Germinal center (tissue), 1 donor: ENCODE measurements around the gene GPR18.
A peak's percentile ranks its signal among the peaks of the same experiment; 100 is the strongest.

Experiments used
- DNase-seq: peaks from one replicate; pipeline ENCODE4 v3.0.0; 2012; ENCODE audit warnings: mixed read lengths, low spot score

Gene GPR18

DNA sequence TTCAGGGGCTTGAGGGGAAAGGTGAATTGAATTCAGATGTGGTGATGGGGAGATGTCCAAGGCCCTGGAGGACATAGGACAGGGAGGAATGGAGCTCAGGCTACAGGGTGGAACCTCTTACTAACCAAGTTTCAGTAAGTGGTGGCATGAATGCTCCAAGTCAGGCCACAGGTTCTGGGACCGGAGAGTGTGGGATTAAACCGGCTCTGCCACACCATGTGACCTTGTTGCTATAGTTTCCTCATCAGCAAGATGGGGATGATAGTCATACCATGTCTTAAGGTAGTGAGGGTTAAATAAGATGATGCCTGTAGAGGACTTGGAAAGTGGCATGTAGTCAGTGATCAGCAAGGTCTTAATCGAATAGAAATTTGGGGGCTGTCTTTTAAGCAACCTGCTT lies 32.7 kb upstream of the GPR18 start:
- DNase-seq, result no peak

- no peak for DNase-seq
Observed at GRCh38 chr13:99289674-99290337, 31.6 kb upstream of the GPR18 start.

- no peak for DNase-seq
Observed at GRCh38 chr13:99289271-99289670, 31.1 kb upstream of the GPR18 start.

DNA sequence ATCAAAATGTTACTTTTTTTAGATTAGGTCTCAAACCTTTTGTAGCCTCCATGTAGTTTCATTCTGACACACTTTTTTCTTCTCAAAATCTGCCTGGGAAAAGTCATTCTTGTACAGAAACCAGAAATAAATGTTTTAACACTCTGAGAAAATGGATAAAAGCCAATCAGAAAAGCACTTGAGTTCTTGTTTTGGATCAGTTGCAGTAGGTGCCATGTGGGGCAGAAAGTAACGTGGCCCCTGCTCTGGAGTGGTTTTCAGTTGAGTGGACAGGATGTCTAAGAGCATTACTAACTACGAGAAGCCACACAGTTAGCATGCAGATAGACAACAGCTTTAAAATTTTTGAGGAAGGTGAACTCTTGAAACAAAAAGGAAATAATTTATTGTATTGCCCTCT lies 29.9 kb upstream of the GPR18 start:
- no peak for DNase-seq

DNA sequence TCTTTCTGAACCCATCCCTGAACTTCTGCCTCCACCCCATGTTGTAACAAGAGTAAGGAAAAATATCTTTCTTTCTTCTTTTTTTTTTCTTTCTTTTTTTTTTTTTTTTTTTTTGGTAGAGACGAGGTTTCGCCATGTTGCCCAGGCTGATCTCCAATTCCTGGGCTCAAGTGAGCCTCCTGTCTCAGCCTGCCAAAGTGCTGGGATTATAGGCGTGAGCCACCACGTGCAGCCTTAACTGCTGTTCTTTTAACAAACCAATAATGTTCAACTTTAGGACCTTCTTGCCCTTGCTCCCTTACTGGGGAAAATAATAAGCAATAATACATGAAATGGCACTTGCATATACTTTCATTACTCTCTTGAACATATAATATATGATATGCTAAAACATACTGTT lies 29.4 kb upstream of the GPR18 start:
- no peak for DNase-seq

GRCh38 chr13:99285432-99286182 lies 27.4 kb upstream of the GPR18 start:
- no peak for DNase-seq

GRCh38 chr13:99282264-99283231 lies 24.4 kb upstream of the GPR18 start:
- DNase-seq, result peak; percentile 79

- DNase-seq, result no peak
Observed at GRCh38 chr13:99281811-99282263, 23.7 kb upstream of the GPR18 start.

- DNase-seq, result no peak
Observed at GRCh38 chr13:99280166-99280565, 22.0 kb upstream of the GPR18 start.

DNA sequence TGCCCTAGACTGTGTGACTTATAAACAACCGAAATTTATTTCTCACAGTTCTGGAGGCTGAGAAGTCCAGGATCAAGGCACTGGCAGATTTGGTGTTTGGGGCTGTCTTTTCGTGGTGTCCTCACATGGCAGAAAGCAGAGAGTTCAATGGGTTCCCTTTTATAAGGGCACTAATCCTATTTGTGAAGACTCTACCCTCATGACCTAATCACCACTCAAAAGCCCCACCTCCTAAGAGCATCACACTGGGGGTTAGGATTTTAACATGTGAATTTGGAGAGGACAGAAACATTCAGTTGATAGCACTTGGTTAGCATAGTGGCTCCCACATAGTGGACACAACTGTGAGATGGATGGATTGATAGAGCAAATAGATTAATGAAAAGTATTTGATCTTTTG lies 21.5 kb upstream of the GPR18 start:
- no peak for DNase-seq

GRCh38 chr13:99278843-99279242 lies 20.7 kb upstream of the GPR18 start:
- no peak for DNase-seq

DNA sequence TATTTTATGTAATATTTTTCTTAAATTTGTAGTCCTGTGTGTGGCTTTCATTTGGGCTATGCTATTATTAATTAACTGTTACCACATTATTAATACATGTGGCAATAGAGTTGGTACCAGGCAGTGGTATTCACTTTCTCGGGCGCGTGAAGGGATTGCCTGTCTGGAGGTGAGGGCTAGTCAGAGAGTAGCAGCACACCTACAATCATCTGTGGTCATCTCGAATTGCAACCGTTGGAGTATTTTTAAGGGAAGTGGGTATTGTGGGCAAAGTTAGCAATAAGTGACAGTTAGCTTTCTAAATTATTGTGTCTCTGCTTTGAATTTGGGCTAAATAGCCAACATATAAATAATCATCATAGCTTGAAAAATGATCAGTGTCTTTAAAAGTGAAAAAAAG lies 20.0 kb upstream of the GPR18 start:
- no peak for DNase-seq

GRCh38 chr13:99277629-99278028 lies 19.4 kb upstream of the GPR18 start:
- no peak for DNase-seq

DNA sequence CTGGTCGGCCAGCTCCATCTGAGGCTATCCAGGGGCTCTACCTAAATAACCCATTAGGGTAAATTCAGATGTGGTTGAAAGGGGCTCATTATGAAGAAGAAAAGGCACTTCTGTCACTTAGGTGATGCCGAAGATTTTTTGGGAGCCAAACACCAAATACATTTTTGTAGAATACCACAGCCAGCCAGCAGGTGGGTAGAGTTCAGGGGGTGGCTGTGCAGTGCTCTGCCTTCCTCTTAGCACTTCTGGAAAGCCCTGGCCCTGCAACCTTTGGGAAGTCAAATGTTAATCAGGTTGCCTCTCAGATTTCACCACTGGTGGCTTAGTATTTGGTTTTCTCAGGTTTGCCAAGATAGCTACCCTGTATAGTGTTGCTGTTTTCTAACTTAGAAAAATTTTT lies 18.5 kb upstream of the GPR18 start:
- no peak for DNase-seq

DNA sequence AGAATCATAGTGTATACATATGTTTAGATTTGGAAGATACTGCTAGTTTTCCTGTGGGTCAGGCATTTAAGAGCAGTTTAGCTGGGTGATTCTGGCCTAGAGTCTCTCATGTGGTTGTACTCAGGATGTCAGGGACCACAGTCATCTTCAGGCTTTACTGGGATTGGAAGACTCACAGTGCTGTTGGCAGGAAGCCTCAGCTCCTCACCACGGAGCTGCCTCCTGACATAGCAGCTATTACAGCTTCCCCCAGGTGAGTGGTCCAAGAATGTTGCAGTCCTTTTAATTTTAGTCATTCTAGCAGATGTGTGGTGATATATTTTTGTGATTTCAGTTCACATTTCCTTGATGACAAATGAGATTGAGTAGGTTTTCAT lies 16.9 kb upstream of the GPR18 start:
- DNase-seq, result no peak

- no peak for DNase-seq
Observed at GRCh38 chr13:99273128-99273527, 14.9 kb upstream of the GPR18 start.

DNA sequence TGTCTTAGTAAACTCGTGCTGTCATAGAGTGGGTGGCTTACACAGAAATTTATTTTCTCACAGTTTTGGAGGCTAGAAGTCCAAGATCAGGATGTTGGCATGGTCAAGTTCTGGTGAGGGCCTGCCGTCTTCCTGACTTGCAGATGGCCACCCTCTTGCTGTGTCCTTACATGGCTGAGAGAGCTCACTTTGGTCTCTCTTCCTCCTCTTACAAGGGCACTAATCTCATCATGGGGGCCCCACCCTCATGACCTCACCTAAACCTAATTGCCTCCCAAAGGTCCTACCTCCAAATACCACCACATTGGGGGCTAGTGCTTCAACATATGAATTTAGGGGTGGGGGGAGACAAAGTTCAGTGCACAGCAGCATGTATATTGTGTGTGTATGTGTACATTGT lies 14.3 kb upstream of the GPR18 start:
- no peak for DNase-seq

- DNase-seq, result no peak
Observed at GRCh38 chr13:99271249-99271648, 13.1 kb upstream of the GPR18 start.

DNA sequence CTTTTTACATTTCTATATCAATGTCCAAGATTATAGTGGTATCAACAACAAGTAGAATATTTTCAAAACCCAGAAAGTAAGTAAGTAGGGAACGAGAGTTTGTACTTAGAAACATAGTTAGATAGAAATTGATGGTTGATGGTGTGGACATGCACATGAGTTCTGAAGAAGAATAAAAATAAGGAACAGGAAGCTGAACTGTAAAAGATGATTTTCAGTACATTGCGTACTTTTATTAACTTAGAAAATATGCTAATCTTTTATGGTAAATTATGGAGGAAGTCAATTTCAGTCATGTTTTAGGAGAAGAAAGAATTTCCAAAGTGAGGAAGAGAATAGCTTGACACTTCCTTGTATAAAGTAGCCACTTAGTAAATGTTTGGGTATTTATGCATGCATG lies 12.3 kb upstream of the GPR18 start:
- no peak for DNase-seq

- DNase-seq, result no peak
Observed at GRCh38 chr13:99269627-99270241, 11.6 kb upstream of the GPR18 start.

DNA sequence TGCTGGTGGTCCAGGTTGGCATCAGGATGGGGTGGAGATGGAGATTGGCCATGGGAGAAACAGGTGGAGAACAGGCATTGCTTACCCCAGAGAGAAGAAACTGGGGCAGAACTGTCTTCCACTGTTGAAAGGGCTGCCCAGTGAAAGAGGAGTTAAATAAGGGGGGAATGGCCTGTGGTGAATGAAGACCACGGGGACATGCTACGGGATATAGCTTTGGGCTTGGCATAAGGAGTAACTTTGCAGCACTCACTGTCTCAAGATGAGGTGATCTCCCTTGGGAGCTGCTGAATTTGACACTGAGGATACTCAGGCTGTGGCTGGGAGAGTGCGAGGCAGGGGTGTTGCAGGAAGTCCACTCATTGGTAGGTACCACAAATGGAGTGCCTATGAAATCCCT lies 10.6 kb upstream of the GPR18 start:
- DNase-seq, result no peak

DNA sequence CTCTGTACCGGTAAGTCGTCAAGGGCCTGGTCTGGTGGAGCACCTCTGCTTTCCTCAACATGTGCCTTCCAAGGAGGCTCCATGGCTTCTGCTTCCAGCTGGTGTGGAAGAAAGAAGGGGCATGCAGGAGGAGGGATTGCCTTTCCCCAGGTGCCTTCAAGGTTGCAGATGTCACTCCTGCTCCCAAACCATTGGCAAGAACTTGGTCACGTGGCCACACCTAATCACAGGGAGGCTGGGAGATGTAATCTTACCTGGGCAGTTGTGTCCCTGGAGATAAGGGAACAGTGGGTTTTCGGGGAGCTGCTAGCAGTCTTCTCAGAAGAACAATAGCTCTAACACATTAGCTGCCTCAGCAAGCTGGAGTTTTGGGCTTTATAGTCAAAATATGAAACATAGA lies 9.7 kb upstream of the GPR18 start:
- no peak for DNase-seq
